ENCODE measurements around the gene MASP1.

The MASP1 gene

GRCh38 chr3:187290503-187290902, 1.0 kb downstream of the MASP1 start:
- DNase-seq (ENCODE audit: low spot score), result no peak
- TF ChIP-seq CTCF (IDR thresholded peaks at IDR 0.05; ENCODE audit: extremely low read depth, insufficient read depth, missing control alignments), result no peak
- in situ Hi-C loops (cut with MboI; ENCODE audit: low pct_unique_long_range_greater_than_20kb, low sequenced_read_pairs, unreplicated experiment), result no loop called here

GRCh38 chr3:187288855-187289605, 2.5 kb downstream of the MASP1 start:
- in situ Hi-C loops (cut with MboI; ENCODE audit: low pct_unique_long_range_greater_than_20kb, low sequenced_read_pairs, unreplicated experiment), result no loop called here
- TF ChIP-seq CTCF (IDR thresholded peaks at IDR 0.05; ENCODE audit: extremely low read depth, insufficient read depth, missing control alignments), result no peak
- DNase-seq (ENCODE audit: low spot score), result no peak

- TF ChIP-seq CTCF (IDR thresholded peaks at IDR 0.05; ENCODE audit: extremely low read depth, insufficient read depth, missing control alignments), result no peak
- no peak for DNase-seq (ENCODE audit: low spot score)
- in situ Hi-C loops (cut with MboI; ENCODE audit: low pct_unique_long_range_greater_than_20kb, low sequenced_read_pairs, unreplicated experiment), result no loop called here
These were observed 3.2 kb downstream of the MASP1 start for GRCh38 chr3:187288131-187288854.

GRCh38 chr3:187287256-187287655, 4.3 kb downstream of the MASP1 start:
- DNase-seq (ENCODE audit: low spot score), result no peak
- in situ Hi-C loops (cut with MboI; ENCODE audit: low pct_unique_long_range_greater_than_20kb, low sequenced_read_pairs, unreplicated experiment), result no loop called here
- no peak for TF ChIP-seq CTCF (IDR thresholded peaks at IDR 0.05; ENCODE audit: extremely low read depth, insufficient read depth, missing control alignments)

- no peak for DNase-seq (ENCODE audit: low spot score)
- in situ Hi-C loops (cut with MboI; ENCODE audit: low pct_unique_long_range_greater_than_20kb, low sequenced_read_pairs, unreplicated experiment), result no loop called here
- TF ChIP-seq CTCF (IDR thresholded peaks at IDR 0.05; ENCODE audit: extremely low read depth, insufficient read depth, missing control alignments), result no peak
These were observed 5.0 kb downstream of the MASP1 start for GRCh38 chr3:187286467-187287059.

GRCh38 chr3:187281191-187281714, 10.3 kb downstream of the MASP1 start:
- TF ChIP-seq CTCF (IDR thresholded peaks at IDR 0.05; ENCODE audit: extremely low read depth, insufficient read depth, missing control alignments), result no peak
- in situ Hi-C loops (cut with MboI; ENCODE audit: low pct_unique_long_range_greater_than_20kb, low sequenced_read_pairs, unreplicated experiment), result no loop called here
- DNase-seq (ENCODE audit: low spot score), result no peak
